ENCODE measurements around the gene TTYH1.

TTYH1 gene

GRCh38 chr19:54426291-54426931 lies 11.1 kb downstream of the TTYH1 start:
- ChIA-PET CTCF (no interaction called here), POLR2A (no interaction called here)
- no peak for DNase-seq (ENCODE audit: extremely low spot score)
- TF ChIP-seq TARDBP (IDR thresholded peaks at IDR 0.05) (no peak), ZNF384 (IDR thresholded peaks at IDR 0.05) (no peak), L3MBTL2 (conservative IDR thresholded peaks at IDR 0.05) (no peak), NFRKB (IDR thresholded peaks at IDR 0.05) (no peak), FOXK2 (IDR thresholded peaks at IDR 0.05) (no peak), CTBP1 (IDR thresholded peaks at IDR 0.05; ENCODE audit: borderline replicate concordance) (no peak), LEF1 (IDR thresholded peaks at IDR 0.05; ENCODE audit: borderline replicate concordance) (no peak), ARNT (IDR thresholded peaks at IDR 0.05) (no peak), SP1 (IDR thresholded peaks at IDR 0.05) (no peak), BHLHE40 (IDR thresholded peaks at IDR 0.05; ENCODE audit: borderline replicate concordance) (no peak), FOXA1 (IDR thresholded peaks at IDR 0.05) (no peak), HDGF (IDR thresholded peaks at IDR 0.05; ENCODE audit: borderline replicate concordance) (no peak), PKNOX1 (IDR thresholded peaks at IDR 0.05) (no peak), ELF4 (IDR thresholded peaks at IDR 0.05) (no peak), FOXM1 (IDR thresholded peaks at IDR 0.05; ENCODE audit: borderline replicate concordance) (no peak), SUZ12 (IDR thresholded peaks at IDR 0.05) (no peak)

- DNase-seq (ENCODE audit: extremely low spot score): no peak
- no peak for TF ChIP-seq BHLHE40 (IDR thresholded peaks at IDR 0.05; ENCODE audit: borderline replicate concordance)
- TF ChIP-seq NFRKB (IDR thresholded peaks at IDR 0.05): no peak
- TF ChIP-seq TARDBP (IDR thresholded peaks at IDR 0.05): no peak
- no peak for TF ChIP-seq SP1 (IDR thresholded peaks at IDR 0.05)
- no peak for TF ChIP-seq HDGF (IDR thresholded peaks at IDR 0.05; ENCODE audit: borderline replicate concordance)
- TF ChIP-seq L3MBTL2 (conservative IDR thresholded peaks at IDR 0.05): no peak
- ChIA-PET CTCF (no interaction called here), POLR2A (interaction anchor here (0.7 kb wide), 1 partner anchor 35 kb away, joined by 3 read pairs; no protein-coding TSS in a partner anchor)
Measured at GRCh38 chr19:54427586-54427985, 12.3 kb downstream of the TTYH1 start.

- POLR2A ChIA-PET: interaction anchor here (0.7 to 3.0 kb wide), 4 partner anchors 9 to 35 kb away, joined by 3 to 23 read pairs (median 6); partner anchors contain the start of genes LENG8 and LENG9
Measured at GRCh38 chr19:54428323-54429175, 13.3 kb downstream of the TTYH1 start.

GRCh38 chr19:54429176-54429495 lies 13.9 kb downstream of the TTYH1 start:
- TF ChIP-seq ELF4 (IDR thresholded peaks at IDR 0.05): no peak
- no peak for TF ChIP-seq HDGF (IDR thresholded peaks at IDR 0.05; ENCODE audit: borderline replicate concordance)
- TF ChIP-seq FOXK2 (IDR thresholded peaks at IDR 0.05): no peak
- no peak for TF ChIP-seq NFRKB (IDR thresholded peaks at IDR 0.05)
- TF ChIP-seq ARNT (IDR thresholded peaks at IDR 0.05): no peak
- no peak for TF ChIP-seq L3MBTL2 (conservative IDR thresholded peaks at IDR 0.05)
- no peak for DNase-seq (ENCODE audit: extremely low spot score)
- ChIA-PET CTCF (no interaction called here), POLR2A (interaction anchor here (1.1 to 3.0 kb wide), 3 partner anchors 9 to 34 kb away, joined by 3 to 23 read pairs (median 10); partner anchors contain the start of genes LENG8 and LENG9)

More at GRCh38 chr19:54428323-54429175, 13.3 kb downstream of the TTYH1 start:
- CTCF ChIA-PET: no interaction called here
- TF ChIP-seq L3MBTL2 (conservative IDR thresholded peaks at IDR 0.05) (no peak), FOXA1 (IDR thresholded peaks at IDR 0.05) (no peak), TARDBP (IDR thresholded peaks at IDR 0.05) (no peak), BHLHE40 (IDR thresholded peaks at IDR 0.05; ENCODE audit: borderline replicate concordance) (no peak), PKNOX1 (IDR thresholded peaks at IDR 0.05) (no peak), ELF4 (IDR thresholded peaks at IDR 0.05) (no peak), LEF1 (IDR thresholded peaks at IDR 0.05; ENCODE audit: borderline replicate concordance) (no peak), FOXK2 (IDR thresholded peaks at IDR 0.05) (no peak), SP1 (IDR thresholded peaks at IDR 0.05) (no peak), HDGF (IDR thresholded peaks at IDR 0.05; ENCODE audit: borderline replicate concordance) (no peak), CTBP1 (IDR thresholded peaks at IDR 0.05; ENCODE audit: borderline replicate concordance) (no peak), FOXM1 (IDR thresholded peaks at IDR 0.05; ENCODE audit: borderline replicate concordance) (no peak), NFRKB (IDR thresholded peaks at IDR 0.05) (no peak)
- no peak for DNase-seq (ENCODE audit: extremely low spot score)

- POLR2A ChIA-PET: interaction anchor here (1.0 to 3.0 kb wide), 5 partner anchors 10 to 34 kb away, joined by 3 to 23 read pairs (median 4); partner anchors contain the start of genes LENG8, LENG9 and TTYH1
Measured at GRCh38 chr19:54429545-54430227, 14.4 kb downstream of the TTYH1 start.

More at GRCh38 chr19:54429545-54430227, 14.4 kb downstream of the TTYH1 start:
- CTCF ChIA-PET: interaction anchor here (0.6 kb wide), 1 partner anchor 1871 kb away, joined by 4 read pairs; no protein-coding TSS in a partner anchor
- DNase-seq (ENCODE audit: extremely low spot score): no peak
- TF ChIP-seq SUZ12 (IDR thresholded peaks at IDR 0.05) (no peak), HDGF (IDR thresholded peaks at IDR 0.05; ENCODE audit: borderline replicate concordance) (no peak), LEF1 (IDR thresholded peaks at IDR 0.05; ENCODE audit: borderline replicate concordance) (no peak), SP1 (IDR thresholded peaks at IDR 0.05) (no peak), BHLHE40 (IDR thresholded peaks at IDR 0.05; ENCODE audit: borderline replicate concordance) (no peak), FOXM1 (IDR thresholded peaks at IDR 0.05; ENCODE audit: borderline replicate concordance) (no peak), TARDBP (IDR thresholded peaks at IDR 0.05) (no peak), PKNOX1 (IDR thresholded peaks at IDR 0.05) (no peak), ZNF384 (IDR thresholded peaks at IDR 0.05) (no peak), CTBP1 (IDR thresholded peaks at IDR 0.05; ENCODE audit: borderline replicate concordance) (no peak), ELF4 (IDR thresholded peaks at IDR 0.05) (no peak)

Data from HEK293T (cell line).